Activated naive CD8-positive, alpha-beta T cell treated with anti-CD3 and anti-CD28 coated beads, Interleukin-2, amount 10 ng/mL, durations not matched to agents 7 days and 5 days (primary cell): Measurements from ENCODE around the gene C1orf105. TPM values are rescaled to one million over a fixed set of nuclear protein-coding genes. Genes with fewer than 3 reads are reported as not detected.
"Not testable (repeated sequence)": the region's sequence is repeated elsewhere in the genome, so short reads cannot be mapped to it uniquely, and the experiment has no call there.

Experiments
- ATAC-seq: fragments of 150-1000 bp; cut with Tn5 transposase; one replicate; pipeline ENCODE4 v1.10.0; 2021; ENCODE audit warnings: low read depth, moderate library complexity
- POLR2A ChIA-PET: fragments of 350-600 bp; sonication (Branson Sonifier 250); formaldehyde crosslinking; loops from one replicate; lab custom pipeline; 2021; ENCODE audit warnings: antibody characterized with exemption; lab: Charles Lee
- DNase-seq: peaks from one replicate; pipeline ENCODE4 v3.0.0; 2021
- H3K27ac Mint-ChIP-seq: one replicate; pipeline ENCODE4 v1.8.0; 2022; ENCODE audit warnings: mild to moderate bottlenecking, mixed read lengths
- H3K27me3 Mint-ChIP-seq: one replicate; pipeline ENCODE4 v1.8.0; 2022; ENCODE audit warnings: mild to moderate bottlenecking, moderate library complexity, mixed read lengths
- H3K36me3 Mint-ChIP-seq: one replicate; pipeline ENCODE4 v1.8.0; 2021; ENCODE audit warnings: mild to moderate bottlenecking, mixed read lengths
- H3K4me1 Mint-ChIP-seq: one replicate; pipeline ENCODE4 v1.8.0; 2021; ENCODE audit warnings: mixed read lengths
- H3K4me3 Mint-ChIP-seq: one replicate; pipeline ENCODE4 v1.8.0; 2022; ENCODE audit warnings: mild to moderate bottlenecking, moderate library complexity, mixed read lengths
- H3K9me3 Mint-ChIP-seq: one replicate; pipeline ENCODE4 v1.8.0; 2021; ENCODE audit warnings: mixed read lengths
- total RNA-seq, 2 experiments: library from RNA; stranded (reverse); gene quantifications; one replicate each; pipeline ENCODE4 v1.2.3, GENCODE V29; 2021

The C1orf105 gene
- total RNA-seq, 2 experiments from 2014 or later = not detected

GRCh38 chr1:172496127-172496526 lies 75.6 kb downstream of the C1orf105 start:
- H3K9me3 Mint-ChIP-seq, H3K4me3 Mint-ChIP-seq, H3K4me1 Mint-ChIP-seq, DNase-seq, H3K36me3 Mint-ChIP-seq, ATAC-seq, H3K27ac Mint-ChIP-seq, POLR2A ChIA-PET: not testable (repeated sequence)
- H3K27me3 Mint-ChIP-seq = peaks cover 10% of the 10 kb centered on the region

- H3K4me3 Mint-ChIP-seq = no peak overlapping the region
- no peak overlapping the region for H3K27ac Mint-ChIP-seq
- H3K36me3 Mint-ChIP-seq = no peaks in the 10 kb centered on the region
- DNase-seq (no peak), ATAC-seq (no peak)
- H3K4me1 Mint-ChIP-seq = no peaks in the 10 kb centered on the region
- no peaks in the 10 kb centered on the region for H3K9me3 Mint-ChIP-seq
- POLR2A ChIA-PET = no interaction called here
- H3K27me3 Mint-ChIP-seq = peaks cover 10% of the 10 kb centered on the region
These were observed 76.2 kb downstream of the C1orf105 start for GRCh38 chr1:172496678-172497077.

DNA sequence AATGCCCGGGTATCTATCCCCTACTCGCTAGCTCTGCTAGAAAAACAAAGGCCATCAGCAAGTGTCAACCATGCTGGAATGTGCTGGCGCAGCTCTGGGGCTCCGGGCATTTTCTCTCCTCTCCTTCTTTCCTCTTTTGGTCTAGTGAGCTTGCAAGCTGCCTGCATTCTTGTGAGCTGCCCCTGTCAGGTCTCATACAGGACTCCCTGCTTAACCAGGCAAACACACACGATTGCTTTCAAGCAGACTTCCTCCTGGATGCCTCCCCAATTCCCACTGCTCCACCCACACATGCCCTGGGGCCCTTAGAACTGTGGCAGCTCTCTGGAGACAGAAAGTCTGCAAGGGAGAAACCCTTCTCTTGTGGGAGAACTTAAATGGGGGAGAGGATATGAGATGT lies 76.7 kb downstream of the C1orf105 start:
- Mint-ChIP-seq H3K4me1 (no peaks in the 10 kb centered on the region), H3K27me3 (peaks cover 5% of the 10 kb centered on the region), H3K4me3 (no peak overlapping the region), H3K36me3 (no peaks in the 10 kb centered on the region), H3K27ac (no peak overlapping the region), H3K9me3 (no peaks in the 10 kb centered on the region)
- DNase-seq (no peak), ATAC-seq (no peak)
- POLR2A ChIA-PET = no interaction called here

GRCh38 chr1:172498857-172499256 lies 78.4 kb downstream of the C1orf105 start:
- H3K4me3 Mint-ChIP-seq = no peak overlapping the region
- POLR2A ChIA-PET = no interaction called here
- H3K9me3 Mint-ChIP-seq = no peaks in the 10 kb centered on the region
- ATAC-seq = no peak
- DNase-seq = no peak
- H3K36me3 Mint-ChIP-seq = no peaks in the 10 kb centered on the region
- H3K4me1 Mint-ChIP-seq = no peaks in the 10 kb centered on the region
- H3K27me3 Mint-ChIP-seq = peaks cover 5% of the 10 kb centered on the region
- H3K27ac Mint-ChIP-seq = no peak overlapping the region

DNA sequence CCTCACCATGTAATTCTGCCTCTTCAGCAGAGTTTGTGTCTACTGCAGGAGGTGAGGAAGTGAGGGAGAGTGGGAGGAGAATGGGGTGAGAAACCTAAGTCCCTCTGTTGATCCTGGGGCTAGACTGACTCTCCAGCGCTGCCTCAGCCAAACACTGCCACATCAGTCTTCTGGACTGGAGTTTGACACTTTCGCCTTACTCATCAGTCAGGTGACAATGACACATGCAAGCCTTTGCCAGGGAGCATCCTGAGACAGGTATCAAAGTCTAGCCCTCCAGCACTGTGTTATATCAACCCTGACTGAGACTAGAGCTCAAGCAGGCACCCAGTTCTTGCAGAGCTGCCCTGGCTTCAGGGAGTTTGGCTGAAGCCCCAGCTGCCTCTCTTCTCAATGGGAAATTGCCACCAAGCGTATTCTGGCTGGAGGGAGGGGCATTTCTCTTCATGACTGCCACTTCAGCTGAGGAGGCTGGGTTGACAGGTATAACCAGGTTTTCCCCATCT lies 79.2 kb downstream of the C1orf105 start:
- Mint-ChIP-seq H3K9me3 (no peaks in the 10 kb centered on the region), H3K27ac (no peak overlapping the region), H3K4me1 (no peaks in the 10 kb centered on the region), H3K27me3 (peaks cover 10% of the 10 kb centered on the region), H3K36me3 (no peaks in the 10 kb centered on the region), H3K4me3 (no peak overlapping the region)
- POLR2A ChIA-PET = no interaction called here
- DNase-seq = no peak
- no peak for ATAC-seq

GRCh38 chr1:172500207-172500606 lies 79.7 kb downstream of the C1orf105 start:
- POLR2A ChIA-PET = no interaction called here
- Mint-ChIP-seq H3K27ac (no peak overlapping the region), H3K36me3 (no peaks in the 10 kb centered on the region), H3K4me1 (no peaks in the 10 kb centered on the region), H3K27me3 (peaks cover 11% of the 10 kb centered on the region), H3K4me3 (no peak overlapping the region), H3K9me3 (no peaks in the 10 kb centered on the region)
- ATAC-seq (no peak), DNase-seq (no peak)

DNA sequence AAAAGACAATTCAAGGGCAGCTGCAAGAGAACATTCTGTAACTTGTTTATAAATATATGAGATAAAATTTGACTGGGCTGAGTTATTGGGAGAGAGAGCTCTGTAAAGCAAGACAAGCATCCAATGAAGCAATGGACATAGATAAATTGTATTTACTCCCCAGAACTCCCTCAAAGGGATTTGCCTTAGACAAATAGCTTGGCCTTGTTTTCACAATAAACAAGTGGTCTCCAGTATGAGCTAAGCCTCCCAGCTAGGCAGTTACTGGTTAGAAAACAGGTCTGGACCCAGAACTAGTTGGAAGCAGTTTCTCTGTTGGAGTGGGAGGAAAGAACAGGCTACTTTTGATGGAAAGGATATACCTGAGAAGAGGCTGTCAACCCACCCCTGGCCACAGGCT lies 87.3 kb downstream of the C1orf105 start:
- Mint-ChIP-seq H3K4me1 (no peaks in the 10 kb centered on the region), H3K27ac (no peak overlapping the region), H3K27me3 (peaks cover 17% of the 10 kb centered on the region), H3K4me3 (no peak overlapping the region), H3K9me3 (peaks cover 1% of the 10 kb centered on the region), H3K36me3 (no peaks in the 10 kb centered on the region)
- POLR2A ChIA-PET = no interaction called here
- no peak for ATAC-seq
- no peak for DNase-seq

DNA sequence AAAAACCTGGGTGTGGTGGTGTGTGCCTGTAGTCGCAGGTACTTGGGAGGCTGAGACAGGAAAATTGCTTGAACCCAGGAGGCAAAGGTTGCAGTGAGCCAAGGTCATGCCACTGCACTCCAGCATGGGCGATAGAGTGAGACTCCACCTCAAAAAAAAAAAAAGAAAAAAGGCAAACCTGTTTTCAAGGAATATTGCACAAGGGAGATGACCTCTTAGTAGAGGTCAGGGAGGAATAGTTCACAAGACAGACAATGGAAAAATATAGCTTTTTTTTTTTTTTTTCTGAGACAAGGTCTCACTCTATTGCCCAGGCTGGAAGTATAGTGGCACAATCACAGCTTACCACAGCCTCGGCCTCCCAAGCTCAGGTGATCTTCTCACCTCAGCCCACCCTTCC lies 90.0 kb downstream of the C1orf105 start:
- Mint-ChIP-seq H3K9me3 (peaks cover 5% of the 10 kb centered on the region), H3K27me3 (peaks cover 10% of the 10 kb centered on the region), H3K27ac (no peak overlapping the region), H3K4me3 (no peak overlapping the region), H3K4me1 (no peaks in the 10 kb centered on the region), H3K36me3 (no peaks in the 10 kb centered on the region)
- no peak for DNase-seq
- POLR2A ChIA-PET = no interaction called here
- ATAC-seq = no peak

GRCh38 chr1:172512591-172512990 lies 92.1 kb downstream of the C1orf105 start:
- POLR2A ChIA-PET = no interaction called here
- no peak overlapping the region for H3K4me3 Mint-ChIP-seq
- no peaks in the 10 kb centered on the region for H3K36me3 Mint-ChIP-seq
- ATAC-seq = no peak
- peaks cover 7% of the 10 kb centered on the region for H3K9me3 Mint-ChIP-seq
- no peak overlapping the region for H3K27ac Mint-ChIP-seq
- no peaks in the 10 kb centered on the region for H3K4me1 Mint-ChIP-seq
- DNase-seq = no peak
- H3K27me3 Mint-ChIP-seq = peaks cover 10% of the 10 kb centered on the region

- Mint-ChIP-seq H3K36me3 (no peaks in the 10 kb centered on the region), H3K4me1 (no peaks in the 10 kb centered on the region), H3K27ac (no peak overlapping the region), H3K9me3 (peaks cover 7% of the 10 kb centered on the region), H3K27me3 (peaks cover 10% of the 10 kb centered on the region), H3K4me3 (no peak overlapping the region)
- DNase-seq (no peak), ATAC-seq (no peak)
- POLR2A ChIA-PET = no interaction called here
These were observed 93.0 kb downstream of the C1orf105 start for GRCh38 chr1:172513479-172513878.

- peaks cover 12% of the 10 kb centered on the region for H3K27me3 Mint-ChIP-seq
- POLR2A ChIA-PET = no interaction called here
- ATAC-seq = no peak
These were observed 93.6 kb downstream of the C1orf105 start for GRCh38 chr1:172514108-172514507.

DNA sequence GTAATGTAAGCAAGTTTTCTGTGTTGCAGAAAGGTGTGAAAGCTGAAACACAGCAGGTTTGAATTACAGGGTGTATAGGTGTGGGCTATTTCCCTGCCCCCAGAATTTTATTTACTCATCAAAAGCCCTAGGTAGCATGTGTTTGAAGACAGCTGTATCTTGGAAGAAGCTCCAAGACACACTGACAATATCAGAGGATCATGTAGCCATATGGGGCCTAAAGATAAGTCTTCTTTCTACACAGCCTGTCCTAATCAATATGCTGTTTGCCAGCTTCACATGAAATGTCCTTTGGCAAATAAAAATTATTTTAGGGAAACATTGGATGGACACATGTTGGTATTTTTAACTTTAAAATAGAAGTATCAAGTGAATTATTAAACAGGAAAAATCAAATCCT lies 95.0 kb downstream of the C1orf105 start:
- H3K4me1 Mint-ChIP-seq = no peaks in the 10 kb centered on the region
- peaks cover 13% of the 10 kb centered on the region for H3K27me3 Mint-ChIP-seq
- H3K27ac Mint-ChIP-seq = no peak overlapping the region
- no peak overlapping the region for H3K4me3 Mint-ChIP-seq
- DNase-seq (no peak), ATAC-seq (no peak)
- POLR2A ChIA-PET = no interaction called here
- H3K9me3 Mint-ChIP-seq = peaks cover 6% of the 10 kb centered on the region
- no peaks in the 10 kb centered on the region for H3K36me3 Mint-ChIP-seq

More at GRCh38 chr1:172514108-172514507, 93.6 kb downstream of the C1orf105 start:
- no peak for DNase-seq
- no peaks in the 10 kb centered on the region for H3K4me1 Mint-ChIP-seq
- H3K9me3 Mint-ChIP-seq = peaks cover 7% of the 10 kb centered on the region
- no peak overlapping the region for H3K27ac Mint-ChIP-seq
- H3K4me3 Mint-ChIP-seq = no peak overlapping the region
- no peaks in the 10 kb centered on the region for H3K36me3 Mint-ChIP-seq

DNA sequence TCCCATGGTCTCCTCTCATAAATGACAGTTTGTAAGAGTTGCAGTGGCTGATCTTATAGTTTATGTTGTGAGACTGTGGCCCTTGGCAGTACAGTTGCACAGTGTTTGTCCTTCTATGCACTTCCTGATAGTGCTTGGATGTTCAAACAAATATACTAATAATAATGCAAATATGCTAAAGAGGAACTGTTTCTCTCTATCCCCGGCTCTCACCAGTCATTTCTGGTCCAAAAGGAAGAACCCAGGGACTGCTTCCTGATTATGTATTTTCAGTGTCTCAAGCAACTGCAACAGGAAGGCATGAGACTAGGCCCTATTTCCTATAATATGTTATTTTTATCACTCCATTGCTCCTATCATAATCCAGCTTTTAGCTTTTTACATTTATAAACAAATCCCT lies 95.4 kb downstream of the C1orf105 start:
- Mint-ChIP-seq H3K27me3 (peaks cover 13% of the 10 kb centered on the region), H3K27ac (no peak overlapping the region), H3K9me3 (peaks cover 6% of the 10 kb centered on the region), H3K36me3 (no peaks in the 10 kb centered on the region), H3K4me1 (no peaks in the 10 kb centered on the region), H3K4me3 (no peak overlapping the region)
- ATAC-seq = no peak
- DNase-seq = no peak
- POLR2A ChIA-PET = no interaction called here

- Mint-ChIP-seq H3K4me1 (no peaks in the 10 kb centered on the region), H3K27ac (no peak overlapping the region), H3K27me3 (peaks cover 10% of the 10 kb centered on the region), H3K36me3 (no peaks in the 10 kb centered on the region), H3K9me3 (peaks cover 6% of the 10 kb centered on the region), H3K4me3 (no peak overlapping the region)
- POLR2A ChIA-PET = no interaction called here
- no peak for ATAC-seq
- no peak for DNase-seq
These were observed 96.6 kb downstream of the C1orf105 start for GRCh38 chr1:172517081-172517480.

GRCh38 chr1:172517545-172517944 lies 97.1 kb downstream of the C1orf105 start:
- peaks cover 6% of the 10 kb centered on the region for H3K9me3 Mint-ChIP-seq
- H3K4me3 Mint-ChIP-seq = no peak overlapping the region
- no peak for DNase-seq
- POLR2A ChIA-PET = no interaction called here
- no peaks in the 10 kb centered on the region for H3K4me1 Mint-ChIP-seq
- no peak for ATAC-seq
- H3K27ac Mint-ChIP-seq = no peak overlapping the region
- no peaks in the 10 kb centered on the region for H3K36me3 Mint-ChIP-seq
- peaks cover 10% of the 10 kb centered on the region for H3K27me3 Mint-ChIP-seq
